Activated naive CD4-positive, alpha-beta T cell treated with anti-CD3 and anti-CD28 coated beads, Interleukin-2, amount 10 ng/mL, durations not matched to agents 7 days and 5 days (primary cell): ENCODE data around the gene HELZ.

Source experiments
- CTCF ChIA-PET: fragments of 350-600 bp; sonication (Branson Sonifier 250); formaldehyde crosslinking; loops from one replicate; lab custom pipeline; 2021; ENCODE audit warnings: antibody characterized with exemption; lab: Charles Lee
- DNase-seq: peaks from one replicate; pipeline ENCODE4 v3.0.0-alpha.2; 2020
- H3K27ac Mint-ChIP-seq: one replicate; pipeline ENCODE4 v1.8.0; 2021; ENCODE audit warnings: mild to moderate bottlenecking, moderate library complexity, mixed read lengths
- H3K27me3 Mint-ChIP-seq: one replicate; pipeline ENCODE4 v1.8.0; 2021; ENCODE audit warnings: mild to moderate bottlenecking, mixed read lengths
- H3K36me3 Mint-ChIP-seq: one replicate; pipeline ENCODE4 v1.8.0; 2021; ENCODE audit warnings: mixed read lengths
- H3K4me1 Mint-ChIP-seq: one replicate; pipeline ENCODE4 v1.8.0; 2021; ENCODE audit warnings: mixed read lengths
- H3K4me3 Mint-ChIP-seq: one replicate; pipeline ENCODE4 v1.8.0; 2021; ENCODE audit warnings: mild to moderate bottlenecking, moderate library complexity, mixed read lengths
- H3K9me3 Mint-ChIP-seq: one replicate; pipeline ENCODE4 v1.8.0; 2021; ENCODE audit warnings: mixed read lengths

Gene HELZ

GRCh38 chr17:67180275-67180674 is 64.7 kb downstream of the HELZ start:
- Mint-ChIP-seq H3K4me1 (no peaks in the 10 kb centered on the region), H3K27me3 (no peaks in the 10 kb centered on the region), H3K4me3 (no peak overlapping the region), H3K27ac (no peak overlapping the region), H3K36me3 (peaks cover 25% of the 10 kb centered on the region), H3K9me3 (no peaks in the 10 kb centered on the region)
- no peak for DNase-seq
- CTCF ChIA-PET: no interaction called here

GRCh38 chr17:67178555-67178954 is 66.4 kb downstream of the HELZ start:
- H3K36me3 Mint-ChIP-seq: peaks cover 30% of the 10 kb centered on the region
- no peaks in the 10 kb centered on the region for H3K4me1 Mint-ChIP-seq
- no peak overlapping the region for H3K27ac Mint-ChIP-seq
- no peak for DNase-seq
- H3K4me3 Mint-ChIP-seq: no peak overlapping the region
- CTCF ChIA-PET: interaction anchor here (0.6 kb wide), 1 partner anchor 991 kb away, joined by 3 read pairs; no protein-coding TSS in a partner anchor
- H3K9me3 Mint-ChIP-seq: no peaks in the 10 kb centered on the region
- H3K27me3 Mint-ChIP-seq: no peaks in the 10 kb centered on the region

- no peak overlapping the region for H3K27ac Mint-ChIP-seq
- peaks cover 32% of the 10 kb centered on the region for H3K36me3 Mint-ChIP-seq
- H3K4me1 Mint-ChIP-seq: no peaks in the 10 kb centered on the region
- no peaks in the 10 kb centered on the region for H3K9me3 Mint-ChIP-seq
- H3K27me3 Mint-ChIP-seq: no peaks in the 10 kb centered on the region
- no peak overlapping the region for H3K4me3 Mint-ChIP-seq
- CTCF ChIA-PET: interaction anchor here (0.6 kb wide), 1 partner anchor 28 kb away, joined by 3 read pairs; no protein-coding TSS in a partner anchor
- DNase-seq: no peak
These were observed 67.3 kb downstream of the HELZ start for GRCh38 chr17:67177732-67178131.

GRCh38 chr17:67174190-67174589 is 70.8 kb downstream of the HELZ start:
- Mint-ChIP-seq H3K4me3 (no peak overlapping the region), H3K36me3 (peaks cover 45% of the 10 kb centered on the region), H3K27ac (no peak overlapping the region), H3K9me3 (no peaks in the 10 kb centered on the region), H3K4me1 (peaks cover 7% of the 10 kb centered on the region), H3K27me3 (no peaks in the 10 kb centered on the region)
- DNase-seq: no peak
- CTCF ChIA-PET: no interaction called here

GRCh38 chr17:67171560-67171959 is 73.4 kb downstream of the HELZ start:
- Mint-ChIP-seq H3K4me1 (peaks cover 7% of the 10 kb centered on the region), H3K4me3 (no peak overlapping the region), H3K27me3 (no peaks in the 10 kb centered on the region), H3K9me3 (no peaks in the 10 kb centered on the region), H3K36me3 (peaks cover 36% of the 10 kb centered on the region), H3K27ac (no peak overlapping the region)
- DNase-seq: no peak
- CTCF ChIA-PET: no interaction called here

- H3K36me3 Mint-ChIP-seq: peaks cover 46% of the 10 kb centered on the region
- CTCF ChIA-PET: interaction anchor here (1.1 kb wide), 1 partner anchor 53 kb away, joined by 3 read pairs; no protein-coding TSS in a partner anchor
- H3K4me1 Mint-ChIP-seq: peaks cover 7% of the 10 kb centered on the region
- H3K27me3 Mint-ChIP-seq: no peaks in the 10 kb centered on the region
- no peak overlapping the region for H3K4me3 Mint-ChIP-seq
- DNase-seq: no peak
- no peaks in the 10 kb centered on the region for H3K9me3 Mint-ChIP-seq
- H3K27ac Mint-ChIP-seq: no peak overlapping the region
These were observed 76.5 kb downstream of the HELZ start for GRCh38 chr17:67168496-67168895.

GRCh38 chr17:67165201-67165600 is 79.8 kb downstream of the HELZ start:
- H3K9me3 Mint-ChIP-seq: no peaks in the 10 kb centered on the region
- H3K27me3 Mint-ChIP-seq: no peaks in the 10 kb centered on the region
- no peak overlapping the region for H3K4me3 Mint-ChIP-seq
- CTCF ChIA-PET: no interaction called here
- H3K36me3 Mint-ChIP-seq: peaks cover 38% of the 10 kb centered on the region
- DNase-seq: no peak
- no peak overlapping the region for H3K27ac Mint-ChIP-seq
- no peaks in the 10 kb centered on the region for H3K4me1 Mint-ChIP-seq

GRCh38 chr17:67164302-67164701 is 80.7 kb downstream of the HELZ start:
- H3K9me3 Mint-ChIP-seq: no peaks in the 10 kb centered on the region
- H3K4me3 Mint-ChIP-seq: no peak overlapping the region
- H3K36me3 Mint-ChIP-seq: peaks cover 37% of the 10 kb centered on the region
- H3K4me1 Mint-ChIP-seq: no peaks in the 10 kb centered on the region
- H3K27me3 Mint-ChIP-seq: no peaks in the 10 kb centered on the region
- CTCF ChIA-PET: no interaction called here
- no peak for DNase-seq
- no peak overlapping the region for H3K27ac Mint-ChIP-seq

GRCh38 chr17:67162771-67163170 is 82.2 kb downstream of the HELZ start:
- Mint-ChIP-seq H3K4me1 (peaks cover 8% of the 10 kb centered on the region), H3K9me3 (peaks cover 2% of the 10 kb centered on the region), H3K36me3 (peaks cover 39% of the 10 kb centered on the region), H3K27me3 (no peaks in the 10 kb centered on the region), H3K4me3 (no peak overlapping the region), H3K27ac (no peak overlapping the region)
- CTCF ChIA-PET: no interaction called here
- DNase-seq: no peak

- Mint-ChIP-seq H3K27me3 (no peaks in the 10 kb centered on the region), H3K9me3 (peaks cover 6% of the 10 kb centered on the region), H3K36me3 (peaks cover 48% of the 10 kb centered on the region), H3K4me1 (peaks cover 19% of the 10 kb centered on the region), H3K4me3 (no peak overlapping the region), H3K27ac (no peak overlapping the region)
- CTCF ChIA-PET: no interaction called here
- DNase-seq: no peak
These were observed 83.4 kb downstream of the HELZ start for GRCh38 chr17:67161573-67161972.

GRCh38 chr17:67160791-67161190 is 84.2 kb downstream of the HELZ start:
- CTCF ChIA-PET: no interaction called here
- no peak overlapping the region for H3K4me3 Mint-ChIP-seq
- peaks cover 6% of the 10 kb centered on the region for H3K9me3 Mint-ChIP-seq
- no peak for DNase-seq
- no peaks in the 10 kb centered on the region for H3K27me3 Mint-ChIP-seq
- no peak overlapping the region for H3K27ac Mint-ChIP-seq
- H3K36me3 Mint-ChIP-seq: peaks cover 48% of the 10 kb centered on the region
- peaks cover 21% of the 10 kb centered on the region for H3K4me1 Mint-ChIP-seq

GRCh38 chr17:67157732-67158639 is 87.0 kb downstream of the HELZ start:
- H3K4me3 Mint-ChIP-seq: no peak overlapping the region
- no peak for DNase-seq
- peak overlapping the region; percentile 56 for H3K27ac Mint-ChIP-seq

GRCh38 chr17:67156269-67157199 is 88.5 kb downstream of the HELZ start:
- Mint-ChIP-seq H3K27ac (no peak overlapping the region), H3K4me1 (peaks cover 21% of the 10 kb centered on the region), H3K4me3 (no peak overlapping the region)

More at GRCh38 chr17:67157732-67158639, 87.0 kb downstream of the HELZ start:
- CTCF ChIA-PET: interaction anchor here (0.6 to 1.4 kb wide), 2 partner anchors 10 to 76 kb away, joined by 3 to 5 read pairs; no protein-coding TSS in a partner anchor
- peaks cover 38% of the 10 kb centered on the region for H3K36me3 Mint-ChIP-seq
- H3K9me3 Mint-ChIP-seq: peaks cover 6% of the 10 kb centered on the region
- H3K4me1 Mint-ChIP-seq: peaks cover 21% of the 10 kb centered on the region
- no peaks in the 10 kb centered on the region for H3K27me3 Mint-ChIP-seq

GRCh38 chr17:67152824-67153223 is 92.2 kb downstream of the HELZ start:
- DNase-seq: no peak
- peaks cover 14% of the 10 kb centered on the region for H3K4me1 Mint-ChIP-seq
- H3K27me3 Mint-ChIP-seq: no peaks in the 10 kb centered on the region
- H3K36me3 Mint-ChIP-seq: peaks cover 47% of the 10 kb centered on the region
- peaks cover 5% of the 10 kb centered on the region for H3K9me3 Mint-ChIP-seq
- no peak overlapping the region for H3K27ac Mint-ChIP-seq
- H3K4me3 Mint-ChIP-seq: no peak overlapping the region
- CTCF ChIA-PET: interaction anchor here (0.8 kb wide), 1 partner anchor 48 kb away, joined by 3 read pairs; no protein-coding TSS in a partner anchor

More at GRCh38 chr17:67156269-67157199, 88.5 kb downstream of the HELZ start:
- Mint-ChIP-seq H3K9me3 (peaks cover 6% of the 10 kb centered on the region), H3K27me3 (no peaks in the 10 kb centered on the region), H3K36me3 (peaks cover 47% of the 10 kb centered on the region)
- DNase-seq: no peak
- CTCF ChIA-PET: interaction anchor here (0.6 kb wide), 1 partner anchor 630 kb away, joined by 3 read pairs; no protein-coding TSS in a partner anchor
